ENCODE data around the gene FHL3. TPM values are rescaled to one million over a fixed set of nuclear protein-coding genes. Genes with fewer than 3 reads are reported as not detected.
"Not testable (repeated sequence)": the region's sequence is repeated elsewhere in the genome, so short reads cannot be mapped to it uniquely, and the experiment has no call there.

FHL3 gene
- total and polyA plus RNA-seq, 10 donors = 8.6 to 39.9 (median 16.3) TPM

DNA sequence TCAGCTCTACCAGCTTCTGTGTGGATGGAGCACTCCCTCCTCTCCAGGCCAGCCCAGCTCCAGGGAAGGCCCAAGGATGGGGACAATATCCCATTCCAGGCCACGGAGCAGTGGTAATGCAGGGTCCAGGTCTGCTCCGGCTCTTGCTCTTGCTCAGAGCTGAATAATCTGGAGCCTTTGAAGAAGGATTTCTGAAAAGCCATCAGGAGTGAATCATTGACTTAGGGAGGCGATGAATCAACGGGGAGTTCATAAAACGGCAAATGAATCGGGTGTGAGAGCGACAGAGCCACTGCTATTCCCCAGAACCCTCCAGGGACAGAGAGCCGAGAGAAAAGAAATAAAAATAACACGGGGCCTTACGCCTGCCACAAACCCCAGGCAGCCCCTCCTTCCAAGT lies 33.5 kb upstream of the FHL3 start:
- Histone ChIP-seq H3K36me3 (no peaks in the 10 kb centered on the region), H3K9me3 (no peaks in the 10 kb centered on the region), H3K4me3 (no peak overlapping the region), H3K27ac (no peak overlapping the region), H3K4me1 (peaks cover 0 to 6% (median 0%) of the 10 kb centered on the region in 6 donors), H3K27me3 (replicated peaks in 1 of 7) (peaks cover 12 to 79% (median 35%) of the 10 kb centered on the region in 7 donors)
- no peak for DNase-seq
- 74 to 92% (median 91%) methylated on average over 10 of the region's 10 CpGs for WGBS, 5 donors
- intact Hi-C loops (cut with DNase I; ENCODE audit: low total_unique reads) = loop anchor here (10.0 kb wide), 1 partner anchor 796 kb away; no protein-coding TSS in a partner anchor
- no peak for TF ChIP-seq POLR2AphosphoS5 (IDR thresholded peaks at IDR 0.05)
- TF ChIP-seq, protein P1, sequence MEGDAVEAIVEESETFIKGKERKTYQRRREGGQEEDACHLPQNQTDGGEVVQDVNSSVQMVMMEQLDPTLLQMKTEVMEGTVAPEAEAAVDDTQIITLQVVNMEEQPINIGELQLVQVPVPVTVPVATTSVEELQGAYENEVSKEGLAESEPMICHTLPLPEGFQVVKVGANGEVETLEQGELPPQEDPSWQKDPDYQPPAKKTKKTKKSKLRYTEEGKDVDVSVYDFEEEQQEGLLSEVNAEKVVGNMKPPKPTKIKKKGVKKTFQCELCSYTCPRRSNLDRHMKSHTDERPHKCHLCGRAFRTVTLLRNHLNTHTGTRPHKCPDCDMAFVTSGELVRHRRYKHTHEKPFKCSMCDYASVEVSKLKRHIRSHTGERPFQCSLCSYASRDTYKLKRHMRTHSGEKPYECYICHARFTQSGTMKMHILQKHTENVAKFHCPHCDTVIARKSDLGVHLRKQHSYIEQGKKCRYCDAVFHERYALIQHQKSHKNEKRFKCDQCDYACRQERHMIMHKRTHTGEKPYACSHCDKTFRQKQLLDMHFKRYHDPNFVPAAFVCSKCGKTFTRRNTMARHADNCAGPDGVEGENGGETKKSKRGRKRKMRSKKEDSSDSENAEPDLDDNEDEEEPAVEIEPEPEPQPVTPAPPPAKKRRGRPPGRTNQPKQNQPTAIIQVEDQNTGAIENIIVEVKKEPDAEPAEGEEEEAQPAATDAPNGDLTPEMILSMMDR (IDR thresholded peaks at IDR 0.05 in 8 of 11, conservative IDR thresholded peaks at IDR 0.05 in 3 of 11) = no peak
- no peak for TF ChIP-seq POLR2A (IDR thresholded peaks at IDR 0.05)

DNA sequence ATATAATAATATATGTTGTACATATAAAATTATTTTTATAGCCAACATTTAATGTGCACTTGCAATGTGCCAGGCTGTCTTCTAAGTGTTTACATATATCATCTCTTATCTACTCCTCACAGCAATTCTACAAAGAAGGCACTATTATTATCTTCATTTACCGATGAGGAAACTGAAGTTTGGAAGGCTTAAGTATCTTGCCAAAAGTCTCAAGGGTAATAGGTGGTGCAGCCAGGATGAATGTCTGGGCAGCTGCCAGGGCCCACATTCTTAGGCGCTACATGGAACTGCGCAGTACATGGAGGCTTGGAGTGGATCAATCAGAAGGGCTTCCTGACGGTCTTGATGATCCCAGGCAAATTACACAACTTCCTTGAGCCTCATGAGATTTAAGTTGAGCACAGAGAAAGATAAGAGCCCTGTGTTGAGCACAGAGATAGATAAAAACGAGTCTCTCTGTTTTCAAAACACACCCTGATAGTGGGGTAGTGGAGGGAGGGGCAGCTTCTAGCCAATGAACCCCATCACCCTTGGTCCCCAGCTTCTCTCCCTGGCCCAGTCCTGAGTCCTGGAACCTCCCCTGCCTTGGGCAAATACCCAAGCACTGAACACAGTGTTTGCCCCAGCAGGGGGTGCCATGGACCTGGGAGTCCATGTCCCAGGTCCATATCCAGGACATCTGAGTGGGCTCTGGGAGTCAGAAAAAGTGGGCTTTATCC lies 32.1 kb upstream of the FHL3 start:
- intact Hi-C loops (cut with DNase I; ENCODE audit: low total_unique reads) = loop anchor here (10.0 kb wide), 1 partner anchor 797 kb away; no protein-coding TSS in a partner anchor
- TF ChIP-seq POLR2AphosphoS5 (IDR thresholded peaks at IDR 0.05) = no peak
- TF ChIP-seq, protein P1 (IDR thresholded peaks at IDR 0.05 in 8 of 11, conservative IDR thresholded peaks at IDR 0.05 in 3 of 11) = peak in 3 of 11 experiments; percentile 8 to 18 (median 9)
- no peak overlapping the region for H3K27ac ChIP-seq
- H3K4me3 ChIP-seq = no peak overlapping the region
- no peak for DNase-seq
- WGBS, 5 donors = 50 to 75% (median 57%) methylated on average over 5 of the region's 5 CpGs
- no peaks in the 10 kb centered on the region for H3K4me1 ChIP-seq
- peaks cover 4 to 65% (median 21%) of the 10 kb centered on the region in 7 donors for H3K27me3 ChIP-seq (replicated peaks in 1 of 7)
- no peaks in the 10 kb centered on the region for H3K36me3 ChIP-seq
- no peaks in the 10 kb centered on the region for H3K9me3 ChIP-seq

DNA sequence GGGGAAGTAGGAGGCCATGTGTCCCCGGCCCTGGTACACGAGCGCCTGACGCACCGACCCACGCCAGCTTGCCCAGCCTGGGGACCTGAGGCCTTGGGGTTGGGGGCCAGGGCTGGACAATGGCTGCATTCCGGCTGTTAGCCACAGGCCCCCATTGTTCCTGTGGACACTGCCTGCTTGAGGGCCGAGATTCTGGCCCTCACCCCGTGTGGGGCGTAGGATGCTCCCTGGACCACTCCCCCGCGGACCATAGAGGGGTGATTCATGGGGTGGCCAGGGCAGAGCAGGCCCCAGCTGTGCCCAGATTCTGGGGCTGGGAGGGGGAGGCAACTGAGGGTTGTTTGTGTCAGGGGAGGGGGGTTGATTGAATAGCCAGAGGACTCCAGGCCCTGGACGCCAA lies 29.6 kb upstream of the FHL3 start:
- no peak for DNase-seq
- no peak overlapping the region for H3K4me3 ChIP-seq
- peaks cover 9 to 18% (median 15%) of the 10 kb centered on the region in 6 donors for H3K4me1 ChIP-seq
- no peaks in the 10 kb centered on the region for H3K36me3 ChIP-seq
- intact Hi-C loops (cut with DNase I; ENCODE audit: low total_unique reads) = loop anchor here (10.0 kb wide), 1 partner anchor 800 kb away; no protein-coding TSS in a partner anchor
- H3K27me3 ChIP-seq (replicated peaks in 1 of 7) = peaks cover 0 to 52% (median 3%) of the 10 kb centered on the region in 7 donors
- H3K9me3 ChIP-seq = no peaks in the 10 kb centered on the region
- TF ChIP-seq POLR2A (IDR thresholded peaks at IDR 0.05) (no peak), POLR2AphosphoS5 (IDR thresholded peaks at IDR 0.05) (peak in 1 of 3 donors; percentile 17)
- TF ChIP-seq, protein P1 (IDR thresholded peaks at IDR 0.05 in 8 of 11, conservative IDR thresholded peaks at IDR 0.05 in 3 of 11) = no peak
- whole genome bisulfite sequencing, 5 donors = 92 to 96% (median 93%) methylated on average over 12 to 13 of the region's 13 CpGs
- H3K27ac ChIP-seq = no peak overlapping the region

DNA sequence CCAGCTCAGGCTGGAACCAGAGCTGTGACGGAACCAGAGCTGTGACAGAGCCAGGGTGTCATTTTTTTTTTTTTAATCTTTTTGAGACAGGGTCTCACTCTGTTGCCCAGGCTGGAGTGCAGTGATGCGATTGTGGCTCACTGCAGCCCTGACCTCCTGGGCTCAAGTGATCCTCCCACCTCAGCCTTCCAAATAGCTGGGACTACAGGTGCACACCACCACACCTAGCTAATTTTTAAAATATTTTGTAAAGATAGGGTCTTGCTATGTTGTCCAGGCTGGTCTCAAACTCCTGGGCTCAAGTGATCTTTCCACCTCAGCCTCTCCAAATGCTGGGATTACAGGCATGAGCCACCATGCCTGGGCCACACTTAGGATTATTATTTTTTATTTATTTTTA lies 27.7 kb upstream of the FHL3 start:
- WGBS, 5 donors = 93 to 100% (median 98%) methylated on average over 2 of the region's 2 CpGs

More for the DNA sequence above, 27.7 kb upstream of the FHL3 start:
- H3K9me3 ChIP-seq, H3K36me3 ChIP-seq, H3K4me3 ChIP-seq, DNase-seq, H3K27ac ChIP-seq: not testable (repeated sequence)
- H3K27me3 ChIP-seq (replicated peaks in 1 of 7) = peaks cover 0 to 33% (median 0%) of the 10 kb centered on the region in 7 donors
- intact Hi-C loops (cut with DNase I; ENCODE audit: low total_unique reads) = loop anchor here (10.0 kb wide), 1 partner anchor 802 kb away; no protein-coding TSS in a partner anchor
- H3K4me1 ChIP-seq = peaks cover 12 to 36% (median 30%) of the 10 kb centered on the region in 6 donors

Measured in spleen (tissue), 11 donors.